Measurements from ENCODE around the gene CHST8.
"Not testable (repeated sequence)": the region's sequence is repeated elsewhere in the genome, so short reads cannot be mapped to it uniquely, and the experiment has no call there.

The CHST8 gene

GRCh38 chr19:33621811-33622504 lies at the start of gene CHST8:
Gene CHST8 (plus strand): TSS chr19:33621953. CDS start chr19:33689262, 67,309 bp downstream.
- H3K9me3 Mint-ChIP-seq: no peaks in the 10 kb centered on the region
- H3K4me1 Mint-ChIP-seq: no peaks in the 10 kb centered on the region
- H3K27me3 Mint-ChIP-seq: peaks cover 50% of the 10 kb centered on the region
- ATAC-seq (no peak), DNase-seq (no peak)
- no peak within 1 kb of the TSS for H3K27ac Mint-ChIP-seq
- no peaks in the 10 kb centered on the region for H3K36me3 Mint-ChIP-seq (ENCODE audit: low read depth)
- no peak within 1 kb of the TSS for H3K4me3 Mint-ChIP-seq

- Mint-ChIP-seq H3K4me3 (no peak overlapping the region), H3K27ac (no peak overlapping the region), H3K36me3 (ENCODE audit: low read depth) (peaks cover 2% of the 10 kb centered on the region), H3K9me3 (peaks cover 16% of the 10 kb centered on the region), H3K27me3 (peaks cover 28% of the 10 kb centered on the region), H3K4me1 (no peaks in the 10 kb centered on the region)
- no peak for ATAC-seq
- DNase-seq: no peak
These were observed 48.8 kb upstream of the CHST8 start for GRCh38 chr19:33572929-33573328.

GRCh38 chr19:33574824-33575223 lies 46.9 kb upstream of the CHST8 start:
- peaks cover 16% of the 10 kb centered on the region for H3K9me3 Mint-ChIP-seq
- no peak overlapping the region for H3K27ac Mint-ChIP-seq
- DNase-seq (no peak), ATAC-seq (no peak)
- peaks cover 16% of the 10 kb centered on the region for H3K27me3 Mint-ChIP-seq
- H3K4me1 Mint-ChIP-seq: no peaks in the 10 kb centered on the region
- H3K36me3 Mint-ChIP-seq (ENCODE audit: low read depth): peaks cover 2% of the 10 kb centered on the region
- H3K4me3 Mint-ChIP-seq: no peak overlapping the region

GRCh38 chr19:33578697-33579096 lies 43.1 kb upstream of the CHST8 start:
- Mint-ChIP-seq H3K36me3 (ENCODE audit: low read depth) (no peaks in the 10 kb centered on the region), H3K4me3 (no peak overlapping the region), H3K9me3 (peaks cover 11% of the 10 kb centered on the region), H3K4me1 (no peaks in the 10 kb centered on the region), H3K27ac (no peak overlapping the region), H3K27me3 (peaks cover 3% of the 10 kb centered on the region)
- no peak for ATAC-seq
- no peak for DNase-seq

GRCh38 chr19:33580026-33580644 lies 41.6 kb upstream of the CHST8 start:
- no peaks in the 10 kb centered on the region for H3K36me3 Mint-ChIP-seq (ENCODE audit: low read depth)
- H3K27ac Mint-ChIP-seq: no peak overlapping the region
- no peaks in the 10 kb centered on the region for H3K9me3 Mint-ChIP-seq
- peaks cover 3% of the 10 kb centered on the region for H3K27me3 Mint-ChIP-seq
- ATAC-seq (no peak), DNase-seq (no peak)
- no peak overlapping the region for H3K4me3 Mint-ChIP-seq
- no peaks in the 10 kb centered on the region for H3K4me1 Mint-ChIP-seq

GRCh38 chr19:33580645-33581037 lies 41.1 kb upstream of the CHST8 start:
- Mint-ChIP-seq H3K4me1 (no peaks in the 10 kb centered on the region), H3K27ac (no peak overlapping the region), H3K9me3 (no peaks in the 10 kb centered on the region), H3K36me3 (ENCODE audit: low read depth) (no peaks in the 10 kb centered on the region), H3K27me3 (peaks cover 3% of the 10 kb centered on the region), H3K4me3 (no peak overlapping the region)
- DNase-seq (no peak), ATAC-seq (no peak)

- no peaks in the 10 kb centered on the region for H3K4me1 Mint-ChIP-seq
- no peak for ATAC-seq
- no peak overlapping the region for H3K4me3 Mint-ChIP-seq
- peaks cover 3% of the 10 kb centered on the region for H3K27me3 Mint-ChIP-seq
- H3K9me3 Mint-ChIP-seq: peaks cover 14% of the 10 kb centered on the region
- H3K27ac Mint-ChIP-seq: no peak overlapping the region
- no peaks in the 10 kb centered on the region for H3K36me3 Mint-ChIP-seq (ENCODE audit: low read depth)
- no peak for DNase-seq
These were observed 38.8 kb upstream of the CHST8 start for GRCh38 chr19:33582914-33583313.

- ATAC-seq (no peak), DNase-seq (no peak)
- Mint-ChIP-seq H3K36me3 (ENCODE audit: low read depth) (no peaks in the 10 kb centered on the region), H3K9me3 (peaks cover 18% of the 10 kb centered on the region), H3K27me3 (no peaks in the 10 kb centered on the region), H3K4me3 (no peak overlapping the region), H3K4me1 (no peaks in the 10 kb centered on the region), H3K27ac (no peak overlapping the region)
These were observed 34.6 kb upstream of the CHST8 start for GRCh38 chr19:33587150-33587549.

- H3K4me1 Mint-ChIP-seq: no peaks in the 10 kb centered on the region
- DNase-seq (no peak), ATAC-seq (no peak)
- no peak overlapping the region for H3K4me3 Mint-ChIP-seq
- H3K27ac Mint-ChIP-seq: no peak overlapping the region
- no peaks in the 10 kb centered on the region for H3K36me3 Mint-ChIP-seq (ENCODE audit: low read depth)
- H3K27me3 Mint-ChIP-seq: no peaks in the 10 kb centered on the region
- peaks cover 18% of the 10 kb centered on the region for H3K9me3 Mint-ChIP-seq
These were observed 31.5 kb upstream of the CHST8 start for GRCh38 chr19:33590224-33590623.

GRCh38 chr19:33595783-33596182 lies 26.0 kb upstream of the CHST8 start:
- H3K27ac Mint-ChIP-seq: no peak overlapping the region
- ATAC-seq (no peak), DNase-seq (no peak)
- no peaks in the 10 kb centered on the region for H3K36me3 Mint-ChIP-seq (ENCODE audit: low read depth)
- peaks cover 4% of the 10 kb centered on the region for H3K27me3 Mint-ChIP-seq
- no peaks in the 10 kb centered on the region for H3K9me3 Mint-ChIP-seq
- no peaks in the 10 kb centered on the region for H3K4me1 Mint-ChIP-seq
- H3K4me3 Mint-ChIP-seq: no peak overlapping the region

GRCh38 chr19:33601583-33601982 lies 20.2 kb upstream of the CHST8 start:
- no peak for DNase-seq
- peaks cover 27% of the 10 kb centered on the region for H3K9me3 Mint-ChIP-seq
- H3K4me3 Mint-ChIP-seq: no peak overlapping the region
- no peaks in the 10 kb centered on the region for H3K36me3 Mint-ChIP-seq (ENCODE audit: low read depth)
- ATAC-seq: no peak
- H3K4me1 Mint-ChIP-seq: no peaks in the 10 kb centered on the region
- H3K27ac Mint-ChIP-seq: no peak overlapping the region
- H3K27me3 Mint-ChIP-seq: peaks cover 5% of the 10 kb centered on the region

GRCh38 chr19:33602576-33603204 lies 19.1 kb upstream of the CHST8 start:
- H3K4me3 Mint-ChIP-seq: no peak overlapping the region
- peaks cover 27% of the 10 kb centered on the region for H3K9me3 Mint-ChIP-seq
- H3K27ac Mint-ChIP-seq: no peak overlapping the region
- no peak for ATAC-seq
- no peak for DNase-seq
- H3K36me3 Mint-ChIP-seq (ENCODE audit: low read depth): no peaks in the 10 kb centered on the region
- H3K4me1 Mint-ChIP-seq: no peaks in the 10 kb centered on the region
- H3K27me3 Mint-ChIP-seq: peaks cover 6% of the 10 kb centered on the region

- no peak overlapping the region for H3K27ac Mint-ChIP-seq
- no peak for ATAC-seq
- peaks cover 27% of the 10 kb centered on the region for H3K9me3 Mint-ChIP-seq
- DNase-seq: no peak
- H3K4me1 Mint-ChIP-seq: no peaks in the 10 kb centered on the region
- no peaks in the 10 kb centered on the region for H3K36me3 Mint-ChIP-seq (ENCODE audit: low read depth)
- H3K4me3 Mint-ChIP-seq: no peak overlapping the region
- peaks cover 8% of the 10 kb centered on the region for H3K27me3 Mint-ChIP-seq
These were observed 18.4 kb upstream of the CHST8 start for GRCh38 chr19:33603377-33603776.

- ATAC-seq: no peak
- no peak for DNase-seq
- H3K9me3 Mint-ChIP-seq: peaks cover 27% of the 10 kb centered on the region
These were observed 17.1 kb upstream of the CHST8 start for GRCh38 chr19:33604651-33605050.

GRCh38 chr19:33605803-33606295 lies 15.9 kb upstream of the CHST8 start:
- not testable (repeated sequence) for H3K4me1 Mint-ChIP-seq; ATAC-seq; DNase-seq; H3K27ac Mint-ChIP-seq; H3K27me3 Mint-ChIP-seq; H3K36me3 Mint-ChIP-seq (ENCODE audit: low read depth); H3K4me3 Mint-ChIP-seq
- H3K9me3 Mint-ChIP-seq: peaks cover 33% of the 10 kb centered on the region

More at GRCh38 chr19:33604651-33605050, 17.1 kb upstream of the CHST8 start:
- Mint-ChIP-seq H3K4me1 (no peaks in the 10 kb centered on the region), H3K36me3 (ENCODE audit: low read depth) (no peaks in the 10 kb centered on the region), H3K4me3 (no peak overlapping the region), H3K27me3 (peaks cover 8% of the 10 kb centered on the region), H3K27ac (no peak overlapping the region)
